PFSK-1 (cell line): ENCODE results near the gene ADORA3.

Experiments used
- FOXP2 ChIP-seq: optimal IDR thresholded peaks from 2 replicates; pipeline ENCODE3; 2011; ENCODE audit warnings: borderline replicate concordance, control low read depth, inconsistent platforms; ENCODE audit not compliant: insufficient read depth; ENCODE audit errors: extremely low read length, extremely low read depth
- POLR2AphosphoS5 ChIP-seq: IDR thresholded peaks from 2 replicates; pipeline ENCODE4 v1.6.1; 2012; ENCODE audit warnings: low read depth, mild to moderate bottlenecking, control low read depth, low read length, moderate library complexity
- REST ChIP-seq, 2 experiments: IDR thresholded peaks; 2 replicates each; pipeline versions ENCODE4 v1.6.1 to v1.8.0; 2011 to 2012; ENCODE audit warnings: low read depth in 2 of 2, low read length in 2 of 2, control low read depth in 1 of 2, inconsistent platforms in 1 of 2, mild to moderate bottlenecking in 1 of 2, moderate library complexity in 1 of 2; ENCODE audit not compliant: insufficient read depth in 1 of 2
- SIN3A ChIP-seq: IDR thresholded peaks from 2 replicates; pipeline ENCODE4 v1.6.1; 2012; ENCODE audit warnings: mild to moderate bottlenecking, low read length, moderate library complexity, borderline replicate concordance; ENCODE audit not compliant: insufficient read depth
- TAF1 ChIP-seq: IDR thresholded peaks from 2 replicates; pipeline ENCODE4 v1.6.1; 2012; ENCODE audit warnings: low read length, control low read depth, borderline replicate concordance; ENCODE audit not compliant: insufficient read depth

Gene ADORA3

DNA sequence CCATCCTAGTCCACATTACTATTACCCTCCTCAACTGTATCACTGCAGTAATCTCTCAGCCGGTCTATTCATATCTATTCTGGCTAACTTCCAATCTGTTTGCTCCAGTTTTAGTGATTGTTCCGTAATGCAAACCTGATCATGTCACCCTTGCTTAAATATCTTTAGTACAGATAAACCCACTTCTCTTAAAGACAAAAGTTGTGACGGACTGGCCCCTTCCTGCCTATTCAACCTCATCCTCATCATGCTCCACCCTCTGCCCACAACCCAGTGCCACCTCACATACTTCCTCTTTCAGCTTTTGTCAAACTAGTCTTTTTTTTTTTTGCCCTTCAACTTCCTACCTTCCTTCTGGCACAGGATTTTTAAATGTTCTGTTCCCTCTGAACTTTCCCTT is 32.4 kb downstream of the ADORA3 start:
- TF ChIP-seq SIN3A (no peak), POLR2AphosphoS5 (no peak), FOXP2 (no peak), TAF1 (no peak), REST (IDR thresholded peaks at IDR 0.05; ENCODE audit: insufficient read depth in 1 of 2, low read depth in 2 of 2, low read length in 2 of 2) (no peak)

DNA sequence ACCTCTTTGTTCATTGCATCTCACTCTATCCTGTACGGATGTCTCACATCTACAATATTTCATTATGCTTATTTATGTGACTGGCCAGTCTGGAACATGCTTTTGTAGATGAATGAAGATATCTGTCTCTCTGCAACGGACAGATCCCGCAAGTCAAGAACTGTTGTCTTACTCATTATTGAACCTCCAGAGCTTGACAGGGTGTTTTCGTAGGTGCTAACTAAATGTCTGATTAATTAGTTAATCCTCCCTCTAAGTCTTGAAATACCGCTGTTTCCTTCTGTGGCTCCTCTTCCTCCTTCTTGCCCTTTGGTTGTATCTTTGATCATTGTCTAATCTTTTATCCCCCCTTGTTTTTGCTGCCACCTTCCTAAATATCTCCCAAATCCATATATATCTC is 32.8 kb downstream of the ADORA3 start:
- TF ChIP-seq FOXP2, result no peak
- TF ChIP-seq SIN3A, result no peak
- no peak for TF ChIP-seq POLR2AphosphoS5
- no peak for TF ChIP-seq TAF1
- no peak for TF ChIP-seq REST (IDR thresholded peaks at IDR 0.05; ENCODE audit: insufficient read depth in 1 of 2, low read depth in 2 of 2, low read length in 2 of 2)

DNA sequence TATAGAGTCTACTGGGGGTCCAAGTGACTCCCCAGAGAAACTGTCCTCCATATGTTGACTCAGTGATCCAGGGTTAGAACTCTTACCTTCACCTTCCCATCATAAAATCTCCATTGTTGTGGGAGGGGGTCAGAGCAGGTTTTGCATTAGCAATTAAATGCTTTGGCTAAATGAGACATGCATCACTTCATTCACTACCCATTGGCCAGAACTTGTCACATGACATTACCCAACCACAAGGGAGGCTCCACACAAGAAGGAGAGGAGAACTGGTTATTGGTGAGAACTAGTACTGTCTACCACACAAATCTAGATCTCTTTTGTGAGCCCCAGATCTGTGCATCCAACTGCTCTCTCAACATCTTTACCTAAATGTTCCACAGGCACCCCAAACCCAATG is 33.9 kb downstream of the ADORA3 start:
- TF ChIP-seq POLR2AphosphoS5, result no peak
- no peak for TF ChIP-seq SIN3A
- no peak for TF ChIP-seq REST (IDR thresholded peaks at IDR 0.05; ENCODE audit: insufficient read depth in 1 of 2, low read depth in 2 of 2, low read length in 2 of 2)
- no peak for TF ChIP-seq FOXP2
- no peak for TF ChIP-seq TAF1

DNA sequence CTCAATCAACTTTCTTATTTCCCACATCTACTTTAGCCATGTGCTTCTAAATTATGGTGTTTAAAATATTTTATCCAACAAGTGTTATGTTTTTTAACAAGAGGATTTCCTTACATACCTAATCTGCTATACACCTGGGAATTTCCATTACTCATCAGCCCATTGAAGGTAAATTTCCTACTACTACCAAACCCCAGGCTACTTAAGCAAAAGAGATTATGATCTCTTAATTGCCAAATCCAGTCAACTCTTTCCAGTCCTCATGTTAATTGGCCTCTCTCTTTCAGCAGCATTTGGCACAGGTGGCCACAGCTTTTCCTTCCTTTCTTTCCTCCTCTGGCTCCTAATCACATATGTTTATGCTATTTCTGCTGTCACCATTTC is 34.7 kb downstream of the ADORA3 start:
- TF ChIP-seq POLR2AphosphoS5 (no peak), SIN3A (no peak), TAF1 (no peak), REST (IDR thresholded peaks at IDR 0.05; ENCODE audit: insufficient read depth in 1 of 2, low read depth in 2 of 2, low read length in 2 of 2) (no peak), FOXP2 (no peak)
